Upper lobe of right lung (tissue), 1 donor: ENCODE results near the gene ESRRA. TPM values are rescaled to one million over a fixed set of nuclear protein-coding genes. Genes with fewer than 3 reads are reported as not detected.
A peak's percentile ranks its signal among the peaks of the same experiment; 100 is the strongest.

ENCODE experiments used
- ATAC-seq: fragments of 200-7000 bp; cut with Tn5 transposase; one replicate; pipeline ENCODE4 v1.9.1; 2020; ENCODE audit warnings: mild to moderate bottlenecking, moderate library complexity
- DNase-seq: peaks from one replicate; pipeline ENCODE4 v3.0.0-alpha.2; 2020
- H3K27ac ChIP-seq: fragments of 200-600 bp; one replicate; pipeline ENCODE4 v1.8.0; 2022
- H3K27me3 ChIP-seq: fragments of 200-600 bp; one replicate; pipeline ENCODE4 v1.8.0; 2022; ENCODE audit warnings: mild to moderate bottlenecking
- H3K36me3 ChIP-seq: fragments of 200-600 bp; one replicate; pipeline ENCODE4 v1.8.0; 2022
- H3K4me1 ChIP-seq: fragments of 200-600 bp; one replicate; pipeline ENCODE4 v1.8.0; 2022
- H3K4me3 ChIP-seq: fragments of 200-600 bp; one replicate; pipeline ENCODE4 v1.8.0; 2022; ENCODE audit warnings: mild to moderate bottlenecking
- H3K9me3 ChIP-seq: fragments of 200-600 bp; one replicate; pipeline ENCODE4 v1.8.0; 2022
- CTCF ChIP-seq: fragments of 200-600 bp; IDR thresholded peaks from one replicate; pipeline ENCODE4 v1.8.0; 2022; ENCODE audit warnings: antibody characterized with exemption
- intact Hi-C: fragments of 100-400 bp; cut with DNase I; formaldehyde crosslinking; loops from one replicate; pipeline ENCODE4 v1.11.0; 2022
- total RNA-seq: library from RNA; stranded (reverse); fragmentation: NEBNext Ultra II Directional; extraction: Animal tissue kit (Norgen Biotek cat#: 25700); gene quantifications from one replicate; pipeline ENCODE4 v1.2.1, GENCODE V29; 2021
- donor health status: DM: no; HTN: yes; CAD: no; lungs with severe emphysema.

The ESRRA gene
- total RNA-seq, 1 donor from 2014 or later: 51.9 TPM

DNA sequence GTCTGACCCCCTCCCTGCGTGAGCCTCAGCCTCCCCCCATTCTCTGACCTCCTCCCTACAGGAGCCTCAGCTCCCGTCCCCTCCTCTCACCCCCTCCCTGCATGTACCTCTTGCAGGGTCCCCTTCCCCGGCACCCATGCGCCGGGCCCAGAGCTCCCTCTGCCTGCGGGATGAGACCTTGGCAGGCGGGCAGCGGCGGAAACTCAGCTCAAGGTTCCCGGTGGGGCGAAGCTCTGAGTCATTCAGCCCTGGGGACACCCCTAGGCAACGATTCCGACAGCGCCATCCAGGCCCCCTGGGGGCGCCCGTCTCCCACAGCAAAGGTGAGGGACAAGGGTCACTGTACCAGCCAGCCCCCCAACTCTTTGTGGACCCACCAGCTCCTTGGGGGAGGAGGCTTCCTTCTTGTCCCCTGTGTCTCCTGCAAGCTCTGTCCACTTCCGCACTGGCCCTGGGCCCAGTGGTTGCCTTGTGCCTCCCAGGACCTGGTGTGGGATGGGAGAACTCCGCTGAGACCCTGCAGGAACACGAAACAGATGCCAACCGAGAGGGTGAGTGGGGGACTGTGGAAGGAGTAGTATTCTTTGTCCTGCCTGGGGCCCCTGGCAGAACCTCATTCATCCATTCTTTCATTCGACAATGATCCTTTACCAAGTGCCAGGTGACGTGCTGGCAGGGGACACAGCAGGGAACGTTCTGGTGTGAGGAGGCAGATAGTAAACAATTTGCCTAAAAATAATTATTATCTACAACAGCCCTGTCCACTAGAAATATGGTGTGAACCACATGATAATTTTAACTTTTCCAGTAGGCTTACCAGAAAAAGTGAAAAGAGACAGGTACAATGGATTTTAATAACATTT is 50.0 kb downstream of the ESRRA start:
- TF ChIP-seq CTCF: peak; percentile 70
- H3K27me3 ChIP-seq: no peaks in the 10 kb centered on the region
- peak; percentile 68 for ATAC-seq
- no peaks in the 10 kb centered on the region for H3K36me3 ChIP-seq
- peak overlapping the region; percentile 37 for H3K4me3 ChIP-seq
- intact Hi-C loops: no loop called here
- peak overlapping the region; percentile 69 for H3K27ac ChIP-seq
- DNase-seq: peak; percentile 90
- no peaks in the 10 kb centered on the region for H3K9me3 ChIP-seq
- H3K4me1 ChIP-seq: peaks cover 27% of the 10 kb centered on the region

DNA sequence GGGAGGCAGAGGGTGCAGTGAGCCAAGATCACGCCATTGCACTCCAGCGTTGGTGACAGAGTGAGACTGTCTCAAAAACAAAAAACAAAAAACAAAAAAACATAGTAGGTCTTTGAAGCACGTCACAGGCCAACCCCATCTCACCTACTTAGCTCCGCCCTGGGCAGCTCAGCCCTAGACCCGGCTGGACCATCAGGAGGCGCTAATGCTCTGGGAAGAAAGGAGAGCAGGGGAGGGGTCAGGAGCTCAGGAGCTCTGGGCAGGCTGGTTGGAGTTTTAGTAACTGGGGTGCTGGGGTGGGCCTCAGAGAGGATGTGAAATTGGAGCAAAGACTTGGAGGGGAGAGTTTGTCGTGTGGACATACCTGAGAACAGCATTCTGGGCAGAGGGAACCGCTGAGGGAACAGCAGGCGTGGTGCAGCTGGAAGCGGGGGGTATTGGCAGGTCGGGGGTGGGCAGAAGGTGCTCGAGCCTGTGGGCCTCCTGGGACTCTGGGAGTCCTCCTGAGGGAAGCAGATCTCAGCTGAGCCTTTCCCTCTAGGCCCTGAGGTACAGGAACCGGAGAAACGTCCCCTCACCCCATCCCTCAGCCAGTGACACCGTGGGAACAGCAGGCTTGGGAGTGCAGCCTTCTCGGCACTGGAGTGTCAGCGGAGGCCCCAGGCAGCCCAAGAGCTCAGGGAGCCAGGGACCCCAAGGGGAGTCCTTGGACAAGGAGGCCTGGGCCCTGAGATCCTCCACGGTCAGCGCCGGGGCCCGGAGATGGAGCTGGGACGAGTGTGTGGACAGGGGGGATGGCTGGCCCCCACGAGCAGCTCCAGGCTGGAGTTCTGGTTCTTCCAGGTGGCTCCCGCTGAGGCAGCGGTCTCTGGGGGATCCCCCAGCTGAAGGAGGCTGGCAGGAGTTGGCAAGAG is 51.4 kb downstream of the ESRRA start:
- H3K27me3 ChIP-seq: no peaks in the 10 kb centered on the region
- H3K4me3 ChIP-seq: no peak overlapping the region
- ATAC-seq: no peak
- peak; percentile 74 for DNase-seq
- H3K4me1 ChIP-seq: peaks cover 32% of the 10 kb centered on the region
- H3K27ac ChIP-seq: no peak overlapping the region
- TF ChIP-seq CTCF: peak; percentile 29
- peaks cover 8% of the 10 kb centered on the region for H3K36me3 ChIP-seq
- H3K9me3 ChIP-seq: no peaks in the 10 kb centered on the region
- intact Hi-C loops: no loop called here

- Histone ChIP-seq H3K4me1 (peaks cover 32% of the 10 kb centered on the region), H3K27me3 (no peaks in the 10 kb centered on the region), H3K27ac (no peak overlapping the region), H3K9me3 (no peaks in the 10 kb centered on the region), H3K36me3 (peaks cover 15% of the 10 kb centered on the region), H3K4me3 (no peak overlapping the region)
- TF ChIP-seq CTCF: no peak
- ATAC-seq (no peak), DNase-seq (no peak)
- intact Hi-C loops: no loop called here
Measured at GRCh38 chr11:64357446-64357845, 52.1 kb downstream of the ESRRA start.

GRCh38 chr11:64357904-64358535 is 52.7 kb downstream of the ESRRA start:
- no peak for ATAC-seq
- DNase-seq: no peak
- Histone ChIP-seq H3K9me3 (no peaks in the 10 kb centered on the region), H3K27me3 (no peaks in the 10 kb centered on the region), H3K4me3 (peak overlapping the region; percentile 91), H3K27ac (peak overlapping the region; percentile 91), H3K36me3 (peaks cover 21% of the 10 kb centered on the region), H3K4me1 (peaks cover 32% of the 10 kb centered on the region)
- intact Hi-C loops: no loop called here
- no peak for TF ChIP-seq CTCF

DNA sequence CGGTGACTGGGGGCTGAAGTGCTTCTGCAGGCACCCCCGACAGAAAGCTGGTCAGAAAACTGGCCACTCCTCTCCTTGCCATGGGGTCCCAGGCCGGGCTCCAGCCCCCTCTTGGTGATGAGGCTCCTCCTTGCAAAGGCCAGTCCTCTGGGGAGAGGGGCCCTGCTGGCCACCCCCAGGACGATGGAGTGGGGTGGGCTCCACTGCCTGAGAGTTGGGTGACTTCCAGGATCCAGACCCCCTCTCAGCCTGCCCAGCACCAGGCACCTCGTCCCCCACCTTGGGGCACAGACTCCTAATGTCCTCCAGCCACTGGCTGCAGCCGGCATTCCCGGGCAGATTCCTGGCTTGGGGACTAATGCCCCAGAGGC is 53.2 kb downstream of the ESRRA start:
- Histone ChIP-seq H3K9me3 (no peaks in the 10 kb centered on the region), H3K36me3 (peaks cover 26% of the 10 kb centered on the region), H3K27me3 (no peaks in the 10 kb centered on the region), H3K27ac (peak overlapping the region; percentile 91), H3K4me3 (peak overlapping the region; percentile 91), H3K4me1 (peaks cover 32% of the 10 kb centered on the region)
- DNase-seq (no peak), ATAC-seq (no peak)
- intact Hi-C loops: no loop called here
- no peak for TF ChIP-seq CTCF
